Measurements from ENCODE around the gene PPP2R5D. TPM values are rescaled to one million over a fixed set of nuclear protein-coding genes. Genes with fewer than 3 reads are reported as not detected.
"Not testable (repeated sequence)": the region's sequence is repeated elsewhere in the genome, so short reads cannot be mapped to it uniquely, and the experiment has no call there.

Gene PPP2R5D
- 25.3 TPM for total RNA-seq
- long read RNA-seq, transcript PPP2R5D-208 (16 exons, 3,044 nt), result major isoform, 8 of 29 reads
- long read RNA-seq, partial matches to known transcripts, result 19 of 29 reads
- long read RNA-seq, other reads (novel, unspliced or antisense), result 2 of 29 reads

GRCh38 chr6:42984001-42984923 lies at the start of gene PPP2R5D:
TSS of gene PPP2R5D (plus strand) at chr6:42984570. CDS start at chr6:42984678, 108 bp downstream.
- DNase-seq (ENCODE audit: low spot score), result peak; percentile 99
- intact Hi-C loops (cut with DNase I), result no loop called here

GRCh38 chr6:42935322-42935721 lies 49.0 kb upstream of the PPP2R5D start:
- intact Hi-C loops (cut with DNase I), result no loop called here

GRCh38 chr6:42936398-42936797 lies 48.0 kb upstream of the PPP2R5D start:
- no peak for DNase-seq (ENCODE audit: low spot score)
- intact Hi-C loops (cut with DNase I), result no loop called here

More at GRCh38 chr6:42935322-42935721, 49.0 kb upstream of the PPP2R5D start:
- no peak for DNase-seq (ENCODE audit: low spot score)

GRCh38 chr6:42937548-42938427 lies 46.6 kb upstream of the PPP2R5D start:
- intact Hi-C loops (cut with DNase I), result no loop called here
- DNase-seq (ENCODE audit: low spot score), result no peak

- intact Hi-C loops (cut with DNase I), result no loop called here
- no peak for DNase-seq (ENCODE audit: low spot score)
Measured at GRCh38 chr6:42938428-42938796, 46.0 kb upstream of the PPP2R5D start.

GRCh38 chr6:42938987-42939809 lies 45.2 kb upstream of the PPP2R5D start:
- intact Hi-C loops (cut with DNase I), result no loop called here
- DNase-seq (ENCODE audit: low spot score), result no peak

GRCh38 chr6:42939810-42940167 lies 44.6 kb upstream of the PPP2R5D start:
- intact Hi-C loops (cut with DNase I), result no loop called here
- DNase-seq (ENCODE audit: low spot score), result no peak

GRCh38 chr6:42940493-42941045 lies 43.8 kb upstream of the PPP2R5D start:
- no peak for DNase-seq (ENCODE audit: low spot score)

GRCh38 chr6:42941356-42941755 lies 43.0 kb upstream of the PPP2R5D start:
- DNase-seq (ENCODE audit: low spot score); intact Hi-C loops (cut with DNase I): not testable (repeated sequence)

More at GRCh38 chr6:42940493-42941045, 43.8 kb upstream of the PPP2R5D start:
- intact Hi-C loops (cut with DNase I), result no loop called here

- no peak for DNase-seq (ENCODE audit: low spot score)
- intact Hi-C loops (cut with DNase I), result no loop called here
Measured at GRCh38 chr6:42942444-42942843, 41.9 kb upstream of the PPP2R5D start.

- DNase-seq (ENCODE audit: low spot score), result no peak
- intact Hi-C loops (cut with DNase I), result no loop called here
Measured at GRCh38 chr6:42947950-42948349, 36.4 kb upstream of the PPP2R5D start.

- no peak for DNase-seq (ENCODE audit: low spot score)
- intact Hi-C loops (cut with DNase I), result no loop called here
Measured at GRCh38 chr6:42952389-42952788, 32.0 kb upstream of the PPP2R5D start.

- DNase-seq (ENCODE audit: low spot score); intact Hi-C loops (cut with DNase I): not testable (repeated sequence)
Measured at GRCh38 chr6:42954405-42954804, 30.0 kb upstream of the PPP2R5D start.

- intact Hi-C loops (cut with DNase I), result no loop called here
- DNase-seq (ENCODE audit: low spot score), result no peak
Measured at GRCh38 chr6:42958125-42958524, 26.2 kb upstream of the PPP2R5D start.

GRCh38 chr6:42959917-42960242 lies 24.5 kb upstream of the PPP2R5D start:
- no peak for DNase-seq (ENCODE audit: low spot score)
- intact Hi-C loops (cut with DNase I), result no loop called here

GRCh38 chr6:42960243-42961019 lies 23.9 kb upstream of the PPP2R5D start, which contains the start of gene GNMT:
TSS of gene GNMT (plus strand) at chr6:42960754. CDS start at chr6:42960768, 14 bp downstream.
- intact Hi-C loops (cut with DNase I), result no loop called here
- DNase-seq (ENCODE audit: low spot score), result peak; percentile 84

- intact Hi-C loops (cut with DNase I), result no loop called here
- DNase-seq (ENCODE audit: low spot score), result no peak
Measured at GRCh38 chr6:42961020-42961470, 23.3 kb upstream of the PPP2R5D start.

- intact Hi-C loops (cut with DNase I), result no loop called here
- DNase-seq (ENCODE audit: low spot score), result no peak
Measured at GRCh38 chr6:42962096-42962495, 22.3 kb upstream of the PPP2R5D start.
